ENCODE data around the gene LIME1.

Gene LIME1

GRCh38 chr20:63739130-63740069 lies 2.9 kb downstream of the LIME1 start, which contains the start of gene SLC2A4RG:
Gene SLC2A4RG, plus strand, starts transcription at chr20:63739776. Its CDS starts 137 bp downstream, at chr20:63739913.
- peak; percentile 57 for DNase-seq

- no peak for DNase-seq
Measured at GRCh38 chr20:63740070-63740626, 3.7 kb downstream of the LIME1 start.

GRCh38 chr20:63740627-63741353 lies 4.3 kb downstream of the LIME1 start:
- DNase-seq = peak; percentile 60

GRCh38 chr20:63741354-63741675 lies 4.9 kb downstream of the LIME1 start:
- no peak for DNase-seq

GRCh38 chr20:63741676-63742380 lies 5.4 kb downstream of the LIME1 start:
- no peak for DNase-seq

- DNase-seq = no peak
Measured at GRCh38 chr20:63742381-63743024, 6.0 kb downstream of the LIME1 start.

- DNase-seq = no peak
Measured at GRCh38 chr20:63743210-63743970, 6.9 kb downstream of the LIME1 start.

GRCh38 chr20:63744158-63744557 lies 7.7 kb downstream of the LIME1 start:
- DNase-seq = no peak

GRCh38 chr20:63744574-63745423 lies 8.3 kb downstream of the LIME1 start:
- no peak for DNase-seq

- no peak for DNase-seq
Measured at GRCh38 chr20:63745424-63745805, 9.0 kb downstream of the LIME1 start.

GRCh38 chr20:63745961-63746731 lies 9.7 kb downstream of the LIME1 start:
- DNase-seq = no peak

- no peak for DNase-seq
Measured at GRCh38 chr20:63746751-63747315, 10.4 kb downstream of the LIME1 start.

- DNase-seq = no peak
Measured at GRCh38 chr20:63747622-63748069, 11.2 kb downstream of the LIME1 start.

GRCh38 chr20:63748070-63748933 lies 11.8 kb downstream of the LIME1 start:
- no peak for DNase-seq

GRCh38 chr20:63748934-63749270 lies 12.4 kb downstream of the LIME1 start:
- no peak for DNase-seq

GRCh38 chr20:63749597-63750508 lies 13.4 kb downstream of the LIME1 start:
- DNase-seq = no peak

- no peak for DNase-seq
Measured at GRCh38 chr20:63750807-63751470, 14.5 kb downstream of the LIME1 start.
